Loucy (cell line): ENCODE results near the gene USP47.

Source experiments
- EZH2phosphoT487 ChIP-seq: fragments of 200-600 bp; IDR thresholded peaks from 2 replicates; pipeline ENCODE4 v1.6.1; 2018; ENCODE audit warnings: antibody characterized with exemption, mild to moderate bottlenecking, moderate library complexity, borderline replicate concordance
- TF ChIP-seq, protein P1 (sequence below): fragments of 200-600 bp; sonication (generic); conservative IDR thresholded peaks from 2 replicates; pipeline ENCODE4 v1.5.1; 2014; ENCODE audit warnings: mild to moderate bottlenecking, antibody characterized with exemption, low read length

DNA sequence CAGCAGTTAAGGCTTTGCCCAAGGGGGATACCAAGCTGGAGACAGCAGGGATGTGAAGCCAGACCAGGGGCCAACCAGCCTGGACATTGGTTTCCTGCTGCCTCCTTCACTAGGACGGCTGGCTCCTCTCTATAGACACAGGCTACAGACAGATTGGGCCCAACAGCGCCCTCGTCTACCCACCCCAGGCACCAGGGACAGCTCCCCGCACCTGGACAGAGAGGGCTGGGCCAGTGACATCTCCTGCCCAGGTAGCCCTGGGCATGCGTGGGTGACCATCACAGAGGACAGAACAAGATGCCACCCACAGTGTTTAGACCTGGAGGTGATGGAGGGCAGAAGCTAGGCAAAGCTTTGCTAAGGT is 165.4 kb downstream of the USP47 start:
- TF ChIP-seq, protein P1, sequence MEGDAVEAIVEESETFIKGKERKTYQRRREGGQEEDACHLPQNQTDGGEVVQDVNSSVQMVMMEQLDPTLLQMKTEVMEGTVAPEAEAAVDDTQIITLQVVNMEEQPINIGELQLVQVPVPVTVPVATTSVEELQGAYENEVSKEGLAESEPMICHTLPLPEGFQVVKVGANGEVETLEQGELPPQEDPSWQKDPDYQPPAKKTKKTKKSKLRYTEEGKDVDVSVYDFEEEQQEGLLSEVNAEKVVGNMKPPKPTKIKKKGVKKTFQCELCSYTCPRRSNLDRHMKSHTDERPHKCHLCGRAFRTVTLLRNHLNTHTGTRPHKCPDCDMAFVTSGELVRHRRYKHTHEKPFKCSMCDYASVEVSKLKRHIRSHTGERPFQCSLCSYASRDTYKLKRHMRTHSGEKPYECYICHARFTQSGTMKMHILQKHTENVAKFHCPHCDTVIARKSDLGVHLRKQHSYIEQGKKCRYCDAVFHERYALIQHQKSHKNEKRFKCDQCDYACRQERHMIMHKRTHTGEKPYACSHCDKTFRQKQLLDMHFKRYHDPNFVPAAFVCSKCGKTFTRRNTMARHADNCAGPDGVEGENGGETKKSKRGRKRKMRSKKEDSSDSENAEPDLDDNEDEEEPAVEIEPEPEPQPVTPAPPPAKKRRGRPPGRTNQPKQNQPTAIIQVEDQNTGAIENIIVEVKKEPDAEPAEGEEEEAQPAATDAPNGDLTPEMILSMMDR = no peak
- no peak for TF ChIP-seq EZH2phosphoT487
